ENCODE data around the gene MAP3K1. TPM values are rescaled to one million over a fixed set of nuclear protein-coding genes. Genes with fewer than 3 reads are reported as not detected.

The MAP3K1 gene
- total and polyA plus RNA-seq, 2 experiments from 2014 or later = 9.5 to 14.4 TPM

- no peak for TF ChIP-seq ZNF462 (CRISPR knock-in tag; IDR thresholded peaks at IDR 0.05)
- TF ChIP-seq NANOG (IDR thresholded peaks at IDR 0.05; ENCODE audit: borderline replicate concordance) = no peak
- TF ChIP-seq POLR2AphosphoS5 (IDR thresholded peaks at IDR 0.05; ENCODE audit: low read depth) = no peak
- no peak for TF ChIP-seq EZH2phosphoT487 (IDR thresholded peaks at IDR 0.05; ENCODE audit: unreplicated experiment)
- no peak for TF ChIP-seq CTCF (conservative IDR thresholded peaks at IDR 0.05; ENCODE audit: low read depth in 2 of 2)
- no peak for TF ChIP-seq ZNF331 (CRISPR knock-in tag; IDR thresholded peaks at IDR 0.05; ENCODE audit: low read depth)
These were observed 78.1 kb downstream of the MAP3K1 start (continued) for GRCh38 chr5:56893251-56893951.

GRCh38 chr5:56896763-56897162 lies 81.4 kb downstream of the MAP3K1 start:
- Histone ChIP-seq H3K27ac (ENCODE audit: low read depth) (no peak overlapping the region), H3K9me2 (ENCODE audit: insufficient read depth) (no peaks in the 10 kb centered on the region), H3K4me3 (no peak overlapping the region), H3K36me3 (ENCODE audit: insufficient read depth) (no peaks in the 10 kb centered on the region), H3K4me2 (no peak overlapping the region), H3K79me2 (replicated peaks; ENCODE audit: insufficient read depth) (no peaks in the 10 kb centered on the region), H4K20me1 (replicated peaks; ENCODE audit: insufficient read depth) (no peaks in the 10 kb centered on the region), H3F3A (replicated peaks; ENCODE audit: low read depth) (no peaks in the 10 kb centered on the region), H3K4me1 (ENCODE audit: insufficient read depth) (no peaks in the 10 kb centered on the region), H2AFZ (no peak overlapping the region), H3K27me3 (ENCODE audit: insufficient read depth) (no peaks in the 10 kb centered on the region)
- ATAC-seq = no peak
- DNase-seq (ENCODE audit: low spot score) = no peak
- Mint-ChIP-seq H3K4me3 (no peak overlapping the region), H3K27me3 (ENCODE audit: insufficient read depth, low read depth, poor library complexity) (no peaks in the 10 kb centered on the region), H3K9me3 (no peaks in the 10 kb centered on the region; the same call in 2 of the 3 replicates), H3K27ac (no peak overlapping the region), H3K4me1 (no peaks in the 10 kb centered on the region), H3K36me3 (ENCODE audit: low read depth) (peaks cover 10% of the 10 kb centered on the region; the same call in 2 of the 3 replicates)
- no peak for TF ChIP-seq NANOG (IDR thresholded peaks at IDR 0.05; ENCODE audit: borderline replicate concordance)
- no peak for TF ChIP-seq CREB1 (CRISPR knock-in tag; IDR thresholded peaks at IDR 0.05; ENCODE audit: low read depth)
- no peak for TF ChIP-seq REST (IDR thresholded peaks at IDR 0.05; ENCODE audit: unreplicated experiment)
- no peak for TF ChIP-seq CTCF (conservative IDR thresholded peaks at IDR 0.05; ENCODE audit: low read depth in 2 of 2)
- no peak for TF ChIP-seq POLR2AphosphoS5 (IDR thresholded peaks at IDR 0.05; ENCODE audit: low read depth)

All from GM23338 (cell line).